ENCODE results near the gene PRRT1.

DNA sequence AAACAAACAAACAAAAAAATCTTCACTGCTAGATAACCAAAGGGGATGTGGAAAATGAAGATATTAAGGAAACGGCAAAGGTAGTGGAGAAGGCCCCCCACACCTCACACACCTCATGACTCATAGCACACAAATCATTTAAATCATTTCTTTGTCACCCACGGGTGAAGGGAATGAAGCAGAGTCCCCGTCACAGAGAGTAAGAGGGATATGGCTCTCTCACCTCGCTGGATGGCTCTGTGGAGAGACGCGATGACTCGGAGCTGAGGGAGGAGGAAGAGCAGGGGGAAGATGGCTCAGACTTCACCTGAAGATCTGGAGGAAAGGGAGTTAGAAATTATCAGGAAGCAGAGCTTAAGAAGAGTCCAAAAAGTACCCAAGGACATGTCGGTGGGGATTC is 24.9 kb downstream of the PRRT1 start:
- TF ChIP-seq, protein P1, sequence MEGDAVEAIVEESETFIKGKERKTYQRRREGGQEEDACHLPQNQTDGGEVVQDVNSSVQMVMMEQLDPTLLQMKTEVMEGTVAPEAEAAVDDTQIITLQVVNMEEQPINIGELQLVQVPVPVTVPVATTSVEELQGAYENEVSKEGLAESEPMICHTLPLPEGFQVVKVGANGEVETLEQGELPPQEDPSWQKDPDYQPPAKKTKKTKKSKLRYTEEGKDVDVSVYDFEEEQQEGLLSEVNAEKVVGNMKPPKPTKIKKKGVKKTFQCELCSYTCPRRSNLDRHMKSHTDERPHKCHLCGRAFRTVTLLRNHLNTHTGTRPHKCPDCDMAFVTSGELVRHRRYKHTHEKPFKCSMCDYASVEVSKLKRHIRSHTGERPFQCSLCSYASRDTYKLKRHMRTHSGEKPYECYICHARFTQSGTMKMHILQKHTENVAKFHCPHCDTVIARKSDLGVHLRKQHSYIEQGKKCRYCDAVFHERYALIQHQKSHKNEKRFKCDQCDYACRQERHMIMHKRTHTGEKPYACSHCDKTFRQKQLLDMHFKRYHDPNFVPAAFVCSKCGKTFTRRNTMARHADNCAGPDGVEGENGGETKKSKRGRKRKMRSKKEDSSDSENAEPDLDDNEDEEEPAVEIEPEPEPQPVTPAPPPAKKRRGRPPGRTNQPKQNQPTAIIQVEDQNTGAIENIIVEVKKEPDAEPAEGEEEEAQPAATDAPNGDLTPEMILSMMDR (conservative IDR thresholded peaks at IDR 0.05 in 1 of 2, IDR thresholded peaks at IDR 0.05 in 1 of 2; ENCODE audit: extremely low read depth in 1 of 2, insufficient read depth in 1 of 2, low read depth in 1 of 2, low read length in 2 of 2): no peak
- TF ChIP-seq EZH2 (IDR thresholded peaks at IDR 0.05; ENCODE audit: borderline replicate concordance, low read length): no peak

Measured in mammary epithelial cell (primary cell).